ENCODE data around the gene GRAMD1A.

The GRAMD1A gene

DNA sequence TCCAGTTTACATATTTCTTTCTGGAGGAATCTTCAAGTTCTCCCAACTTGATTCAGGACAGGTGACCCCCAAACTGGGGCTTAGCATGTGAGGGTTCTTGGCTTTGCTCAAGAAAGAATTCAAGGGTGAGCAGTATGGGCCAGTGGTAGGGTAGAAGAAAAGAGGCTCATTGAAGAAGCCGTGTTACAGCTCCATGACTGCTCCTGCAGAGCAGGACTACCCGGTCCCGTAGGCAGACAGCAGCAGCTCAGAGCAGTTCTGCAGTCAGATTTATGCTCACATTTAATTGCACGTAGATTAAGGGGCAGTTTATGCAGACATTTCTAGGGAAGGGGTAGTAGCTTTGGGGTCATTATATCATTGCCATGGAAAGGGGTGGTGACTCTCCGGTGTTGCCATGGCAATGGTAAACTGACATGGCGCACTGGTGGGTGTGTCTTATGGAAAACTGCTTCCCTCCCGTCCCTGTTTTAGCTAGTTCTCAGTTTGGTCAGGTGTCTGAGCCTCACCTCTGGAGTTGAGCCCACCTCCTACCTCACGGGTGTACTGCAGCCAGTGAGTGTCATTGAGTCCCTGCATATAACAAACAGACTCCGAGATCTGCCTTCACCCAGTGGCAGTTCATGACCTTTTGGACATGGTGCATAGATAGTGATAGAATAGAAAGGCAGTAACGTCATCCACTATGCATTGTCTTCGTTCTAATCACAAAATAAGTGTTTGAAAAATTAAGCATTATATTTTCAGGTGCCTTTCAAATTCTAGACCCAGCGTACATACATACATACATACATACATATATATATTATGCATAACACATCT lies 20.1 kb upstream of the GRAMD1A start:
- DNase-seq (ENCODE audit: low read depth), result no peak
- TF ChIP-seq, protein P1, sequence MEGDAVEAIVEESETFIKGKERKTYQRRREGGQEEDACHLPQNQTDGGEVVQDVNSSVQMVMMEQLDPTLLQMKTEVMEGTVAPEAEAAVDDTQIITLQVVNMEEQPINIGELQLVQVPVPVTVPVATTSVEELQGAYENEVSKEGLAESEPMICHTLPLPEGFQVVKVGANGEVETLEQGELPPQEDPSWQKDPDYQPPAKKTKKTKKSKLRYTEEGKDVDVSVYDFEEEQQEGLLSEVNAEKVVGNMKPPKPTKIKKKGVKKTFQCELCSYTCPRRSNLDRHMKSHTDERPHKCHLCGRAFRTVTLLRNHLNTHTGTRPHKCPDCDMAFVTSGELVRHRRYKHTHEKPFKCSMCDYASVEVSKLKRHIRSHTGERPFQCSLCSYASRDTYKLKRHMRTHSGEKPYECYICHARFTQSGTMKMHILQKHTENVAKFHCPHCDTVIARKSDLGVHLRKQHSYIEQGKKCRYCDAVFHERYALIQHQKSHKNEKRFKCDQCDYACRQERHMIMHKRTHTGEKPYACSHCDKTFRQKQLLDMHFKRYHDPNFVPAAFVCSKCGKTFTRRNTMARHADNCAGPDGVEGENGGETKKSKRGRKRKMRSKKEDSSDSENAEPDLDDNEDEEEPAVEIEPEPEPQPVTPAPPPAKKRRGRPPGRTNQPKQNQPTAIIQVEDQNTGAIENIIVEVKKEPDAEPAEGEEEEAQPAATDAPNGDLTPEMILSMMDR (IDR thresholded peaks at IDR 0.05; ENCODE audit: low read depth, low read length, missing control alignments), result no peak
- H3K4me3 ChIP-seq (ENCODE audit: low read depth, low read length), result no peak overlapping the region
- in situ Hi-C loops (cut with HindIII; ENCODE audit: low sequenced_read_pairs), result no loop called here

DNA sequence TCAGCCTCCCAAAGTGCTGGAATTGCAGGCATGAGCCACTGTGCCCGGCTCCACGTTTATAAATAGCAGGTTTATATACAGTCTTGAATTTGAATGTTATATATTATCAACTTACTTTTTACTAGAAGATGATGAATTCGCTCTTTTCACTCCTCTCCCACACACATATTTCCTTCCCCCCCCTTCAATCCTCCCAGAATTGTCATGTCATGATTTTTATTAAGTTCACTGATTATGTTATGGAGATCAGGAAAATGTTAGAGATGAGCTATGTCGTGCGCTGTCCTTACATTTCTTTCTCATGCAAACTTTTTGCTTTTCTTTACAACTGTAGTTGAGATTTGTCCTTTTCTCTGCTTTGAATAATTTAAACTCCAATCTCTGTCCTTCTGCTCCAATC lies 17.8 kb upstream of the GRAMD1A start:
- TF ChIP-seq, protein P1 (IDR thresholded peaks at IDR 0.05; ENCODE audit: low read depth, low read length, missing control alignments), result no peak
- in situ Hi-C loops (cut with HindIII; ENCODE audit: low sequenced_read_pairs), result no loop called here

DNA sequence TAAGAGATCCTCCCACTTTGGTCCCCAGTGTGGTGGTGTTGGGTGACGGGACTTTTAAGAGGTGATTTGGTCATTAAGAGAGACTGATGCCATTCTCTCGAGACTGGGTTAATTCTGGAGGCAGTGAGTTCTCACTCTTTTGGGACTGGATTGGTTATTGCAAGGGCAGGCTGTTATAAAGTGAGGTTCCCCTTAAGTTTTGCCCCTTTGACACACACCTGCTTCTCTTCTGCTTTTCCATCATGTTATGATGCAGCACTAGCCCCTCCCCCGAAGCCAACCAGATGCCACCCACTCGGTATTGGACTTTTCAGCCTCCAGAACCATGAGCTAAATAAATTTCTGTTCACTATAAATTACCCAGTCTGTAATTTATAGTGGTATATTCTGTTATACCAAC lies 16.3 kb upstream of the GRAMD1A start:
- TF ChIP-seq, protein P1 (IDR thresholded peaks at IDR 0.05; ENCODE audit: low read depth, low read length, missing control alignments), result no peak
- H3K4me3 ChIP-seq (ENCODE audit: low read depth, low read length), result no peak overlapping the region
- DNase-seq (ENCODE audit: low read depth), result no peak
- in situ Hi-C loops (cut with HindIII; ENCODE audit: low sequenced_read_pairs), result no loop called here

More for the DNA sequence above, 17.8 kb upstream of the GRAMD1A start:
- no peak overlapping the region for H3K4me3 ChIP-seq (ENCODE audit: low read depth, low read length)
- DNase-seq (ENCODE audit: low read depth), result no peak

DNA sequence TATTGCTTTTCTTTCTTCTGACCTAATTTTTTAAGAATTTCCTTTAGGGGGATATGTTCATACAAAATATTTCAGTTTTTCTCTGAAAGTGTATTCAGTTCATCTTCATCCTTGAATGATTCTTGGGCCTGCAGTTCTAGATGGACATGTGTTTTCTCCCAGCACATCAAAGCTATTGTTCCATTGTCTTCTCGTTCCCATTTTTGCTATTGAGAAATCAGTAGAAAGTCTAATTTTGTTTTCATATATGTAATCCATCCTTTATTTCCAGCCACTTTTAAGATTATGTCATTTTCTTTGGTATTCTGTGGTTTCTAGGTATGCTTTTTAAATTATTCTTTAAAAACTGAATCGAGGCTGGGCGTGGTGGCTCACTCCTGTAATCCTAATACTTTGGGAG lies 15.8 kb upstream of the GRAMD1A start:
- in situ Hi-C loops (cut with HindIII; ENCODE audit: low sequenced_read_pairs), result no loop called here
- no peak overlapping the region for H3K4me3 ChIP-seq (ENCODE audit: low read depth, low read length)
- TF ChIP-seq, protein P1 (IDR thresholded peaks at IDR 0.05; ENCODE audit: low read depth, low read length, missing control alignments), result no peak
- no peak for DNase-seq (ENCODE audit: low read depth)

DNA sequence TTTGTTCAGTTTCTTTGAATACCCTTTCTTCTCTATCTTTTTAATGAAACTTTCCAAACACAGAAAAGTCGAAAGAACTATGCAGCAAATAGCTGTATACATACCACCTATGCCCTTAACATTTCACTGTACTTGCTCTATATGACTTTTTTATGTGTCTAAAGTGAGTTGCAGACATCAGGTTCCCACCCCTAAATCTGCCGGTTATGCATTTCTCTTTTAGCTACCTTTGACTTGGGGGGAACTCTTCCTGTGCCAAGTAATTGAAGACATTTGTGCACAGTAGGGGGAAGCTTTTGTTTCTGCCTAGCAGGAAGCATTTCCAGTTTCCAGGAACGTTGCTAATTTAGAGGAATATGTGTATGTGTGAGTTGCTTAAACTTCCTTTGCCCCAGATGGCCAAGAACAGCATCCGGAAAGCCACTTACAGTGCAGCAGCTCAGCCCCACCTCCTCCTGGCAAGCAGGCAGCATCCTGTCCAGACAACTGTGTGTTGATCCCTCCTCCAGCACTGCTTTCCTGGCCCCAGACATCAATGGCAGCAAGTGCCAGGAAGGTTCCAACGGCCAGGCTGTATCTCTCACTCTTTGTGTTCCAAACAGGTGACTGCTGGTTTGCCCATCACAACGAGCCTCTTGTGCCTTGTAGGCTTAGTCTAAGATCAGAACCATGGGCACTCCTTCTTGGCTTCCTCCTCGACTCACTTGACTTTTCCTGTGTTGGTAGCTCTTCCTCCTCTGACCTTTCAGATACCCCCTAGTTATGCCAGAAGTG lies 14.7 kb upstream of the GRAMD1A start:
- in situ Hi-C loops (cut with HindIII; ENCODE audit: low sequenced_read_pairs), result no loop called here
- TF ChIP-seq, protein P1 (IDR thresholded peaks at IDR 0.05; ENCODE audit: low read depth, low read length, missing control alignments), result no peak
- H3K4me3 ChIP-seq (ENCODE audit: low read depth, low read length), result no peak overlapping the region
- DNase-seq (ENCODE audit: low read depth), result no peak

DNA sequence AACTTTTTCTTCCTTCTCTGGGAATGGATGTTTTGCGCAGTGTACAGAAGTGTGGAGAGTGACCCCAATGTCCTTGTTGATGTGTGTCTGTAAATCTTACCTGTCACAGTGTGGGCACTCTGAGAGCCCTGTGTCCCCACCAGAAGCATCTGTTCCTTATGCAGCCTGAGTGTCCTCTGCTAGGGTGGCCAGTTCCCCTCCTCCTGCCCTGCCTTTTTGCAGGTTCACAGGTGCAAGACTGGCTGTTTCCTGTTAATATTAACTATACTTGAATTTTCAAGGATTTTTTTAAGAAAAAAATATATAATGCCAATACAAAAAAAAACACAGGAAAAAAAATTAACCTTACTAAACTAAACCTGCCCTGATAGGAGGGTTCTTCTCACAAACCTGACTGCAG lies 12.0 kb upstream of the GRAMD1A start:
- in situ Hi-C loops (cut with HindIII; ENCODE audit: low sequenced_read_pairs), result no loop called here
- TF ChIP-seq, protein P1 (IDR thresholded peaks at IDR 0.05; ENCODE audit: low read depth, low read length, missing control alignments), result no peak
- DNase-seq (ENCODE audit: low read depth), result no peak
- H3K4me3 ChIP-seq (ENCODE audit: low read depth, low read length), result no peak overlapping the region
